Activated T-cell treated with anti-CD3 and anti-CD28 coated beads, Interleukin-2, amount 50 U/mL, for 24 hours (primary cell): ENCODE measurements around the gene RAMP3.

Experiments used
- DNase-seq: peaks from one replicate; pipeline ENCODE4 v3.0.0-alpha.2; 2020
- H3K27ac Mint-ChIP-seq: 2 replicates; pipeline ENCODE4 v1.8.0; 2020; ENCODE audit warnings: mild to moderate bottlenecking, mixed read lengths
- H3K27me3 Mint-ChIP-seq: 2 replicates; pipeline ENCODE4 v1.8.0; 2020; ENCODE audit warnings: mixed read lengths
- H3K36me3 Mint-ChIP-seq: 2 replicates; pipeline ENCODE4 v1.8.0; 2020; ENCODE audit warnings: low read depth, mixed read lengths
- H3K4me1 Mint-ChIP-seq: 2 replicates; pipeline ENCODE4 v1.8.0; 2020; ENCODE audit warnings: low read depth, mixed read lengths
- H3K4me3 Mint-ChIP-seq: 2 replicates; pipeline ENCODE4 v1.8.0; 2020; ENCODE audit warnings: mild to moderate bottlenecking, moderate library complexity, mixed read lengths
- H3K9me3 Mint-ChIP-seq: 2 replicates; pipeline ENCODE4 v1.8.0; 2020; ENCODE audit warnings: mixed read lengths

RAMP3 gene

GRCh38 chr7:45185028-45185863 is 27.7 kb downstream of the RAMP3 start:
- Mint-ChIP-seq H3K9me3 (no peaks in the 10 kb centered on the region), H3K4me1 (no peaks in the 10 kb centered on the region), H3K27ac (no peak overlapping the region), H3K4me3 (no peak overlapping the region), H3K27me3 (peaks cover 2% of the 10 kb centered on the region), H3K36me3 (no peaks in the 10 kb centered on the region)
- peak; percentile 16 for DNase-seq

GRCh38 chr7:45185864-45186250 is 28.3 kb downstream of the RAMP3 start:
- Mint-ChIP-seq H3K9me3 (no peaks in the 10 kb centered on the region), H3K27ac (no peak overlapping the region), H3K4me3 (no peak overlapping the region), H3K27me3 (peaks cover 2% of the 10 kb centered on the region), H3K36me3 (no peaks in the 10 kb centered on the region), H3K4me1 (no peaks in the 10 kb centered on the region)
- DNase-seq: no peak

GRCh38 chr7:45186261-45186813 is 28.7 kb downstream of the RAMP3 start:
- Mint-ChIP-seq H3K27ac (no peak overlapping the region), H3K9me3 (no peaks in the 10 kb centered on the region), H3K27me3 (peaks cover 7% of the 10 kb centered on the region), H3K36me3 (no peaks in the 10 kb centered on the region), H3K4me1 (no peaks in the 10 kb centered on the region), H3K4me3 (no peak overlapping the region)
- no peak for DNase-seq

- H3K9me3 Mint-ChIP-seq: no peaks in the 10 kb centered on the region
- no peaks in the 10 kb centered on the region for H3K4me1 Mint-ChIP-seq
- no peak overlapping the region for H3K4me3 Mint-ChIP-seq
- H3K27me3 Mint-ChIP-seq: peaks cover 14% of the 10 kb centered on the region
- DNase-seq: no peak
- no peaks in the 10 kb centered on the region for H3K36me3 Mint-ChIP-seq
- H3K27ac Mint-ChIP-seq: no peak overlapping the region
Measured at GRCh38 chr7:45187089-45187945, 29.7 kb downstream of the RAMP3 start.

GRCh38 chr7:45187946-45188411 is 30.4 kb downstream of the RAMP3 start:
- Mint-ChIP-seq H3K4me3 (no peak overlapping the region), H3K27me3 (peaks cover 21% of the 10 kb centered on the region), H3K4me1 (peaks cover 2% of the 10 kb centered on the region), H3K9me3 (no peaks in the 10 kb centered on the region), H3K27ac (no peak overlapping the region), H3K36me3 (no peaks in the 10 kb centered on the region)
- DNase-seq: no peak

- peaks cover 27% of the 10 kb centered on the region for H3K27me3 Mint-ChIP-seq
- DNase-seq: no peak
- no peaks in the 10 kb centered on the region for H3K9me3 Mint-ChIP-seq
- H3K4me1 Mint-ChIP-seq: peaks cover 3% of the 10 kb centered on the region
- H3K36me3 Mint-ChIP-seq: no peaks in the 10 kb centered on the region
- no peak overlapping the region for H3K27ac Mint-ChIP-seq
- no peak overlapping the region for H3K4me3 Mint-ChIP-seq
Measured at GRCh38 chr7:45188736-45189135, 31.1 kb downstream of the RAMP3 start.

GRCh38 chr7:45189151-45189970 is 31.8 kb downstream of the RAMP3 start:
- Mint-ChIP-seq H3K4me1 (peaks cover 3% of the 10 kb centered on the region), H3K9me3 (no peaks in the 10 kb centered on the region), H3K36me3 (no peaks in the 10 kb centered on the region), H3K27me3 (peaks cover 30% of the 10 kb centered on the region), H3K4me3 (no peak overlapping the region), H3K27ac (no peak overlapping the region)
- DNase-seq: no peak

GRCh38 chr7:45190406-45191165 is 33.0 kb downstream of the RAMP3 start:
- Mint-ChIP-seq H3K4me3 (no peak overlapping the region), H3K36me3 (no peaks in the 10 kb centered on the region), H3K9me3 (no peaks in the 10 kb centered on the region), H3K4me1 (peaks cover 8% of the 10 kb centered on the region), H3K27ac (no peak overlapping the region), H3K27me3 (peaks cover 43% of the 10 kb centered on the region)
- DNase-seq: no peak

- H3K4me3 Mint-ChIP-seq: no peak overlapping the region
- H3K36me3 Mint-ChIP-seq: no peaks in the 10 kb centered on the region
- H3K27me3 Mint-ChIP-seq: peaks cover 44% of the 10 kb centered on the region
- no peak overlapping the region for H3K27ac Mint-ChIP-seq
- H3K9me3 Mint-ChIP-seq: no peaks in the 10 kb centered on the region
- peaks cover 16% of the 10 kb centered on the region for H3K4me1 Mint-ChIP-seq
- DNase-seq: no peak
Measured at GRCh38 chr7:45191396-45191795, 33.8 kb downstream of the RAMP3 start.

GRCh38 chr7:45192621-45193041 is 35.0 kb downstream of the RAMP3 start:
- Mint-ChIP-seq H3K4me3 (no peak overlapping the region), H3K27me3 (peaks cover 49% of the 10 kb centered on the region), H3K36me3 (no peaks in the 10 kb centered on the region), H3K27ac (no peak overlapping the region), H3K4me1 (peaks cover 27% of the 10 kb centered on the region), H3K9me3 (no peaks in the 10 kb centered on the region)
- no peak for DNase-seq

- H3K27me3 Mint-ChIP-seq: peaks cover 51% of the 10 kb centered on the region
- peaks cover 31% of the 10 kb centered on the region for H3K4me1 Mint-ChIP-seq
- no peaks in the 10 kb centered on the region for H3K36me3 Mint-ChIP-seq
- no peak overlapping the region for H3K4me3 Mint-ChIP-seq
- no peaks in the 10 kb centered on the region for H3K9me3 Mint-ChIP-seq
- no peak overlapping the region for H3K27ac Mint-ChIP-seq
- no peak for DNase-seq
Measured at GRCh38 chr7:45193828-45194227, 36.2 kb downstream of the RAMP3 start.

GRCh38 chr7:45196374-45196773 is 38.8 kb downstream of the RAMP3 start:
- H3K4me3 Mint-ChIP-seq: no peak overlapping the region
- DNase-seq: peak; percentile 44
- peak overlapping the region; percentile 57 for H3K27ac Mint-ChIP-seq
- no peaks in the 10 kb centered on the region for H3K9me3 Mint-ChIP-seq
- H3K36me3 Mint-ChIP-seq: no peaks in the 10 kb centered on the region
- peaks cover 52% of the 10 kb centered on the region for H3K27me3 Mint-ChIP-seq
- H3K4me1 Mint-ChIP-seq: peaks cover 39% of the 10 kb centered on the region

GRCh38 chr7:45197461-45197860 is 39.9 kb downstream of the RAMP3 start:
- no peak overlapping the region for H3K4me3 Mint-ChIP-seq
- peak overlapping the region; percentile 44 for H3K27ac Mint-ChIP-seq
- H3K9me3 Mint-ChIP-seq: no peaks in the 10 kb centered on the region
- peaks cover 44% of the 10 kb centered on the region for H3K27me3 Mint-ChIP-seq
- no peaks in the 10 kb centered on the region for H3K36me3 Mint-ChIP-seq
- DNase-seq: no peak
- H3K4me1 Mint-ChIP-seq: peaks cover 39% of the 10 kb centered on the region
